Measurements from ENCODE around the gene YPEL4.

YPEL4 gene

GRCh38 chr11:57630171-57630570 is 19.5 kb downstream of the YPEL4 start:
- no peak for DNase-seq

DNA sequence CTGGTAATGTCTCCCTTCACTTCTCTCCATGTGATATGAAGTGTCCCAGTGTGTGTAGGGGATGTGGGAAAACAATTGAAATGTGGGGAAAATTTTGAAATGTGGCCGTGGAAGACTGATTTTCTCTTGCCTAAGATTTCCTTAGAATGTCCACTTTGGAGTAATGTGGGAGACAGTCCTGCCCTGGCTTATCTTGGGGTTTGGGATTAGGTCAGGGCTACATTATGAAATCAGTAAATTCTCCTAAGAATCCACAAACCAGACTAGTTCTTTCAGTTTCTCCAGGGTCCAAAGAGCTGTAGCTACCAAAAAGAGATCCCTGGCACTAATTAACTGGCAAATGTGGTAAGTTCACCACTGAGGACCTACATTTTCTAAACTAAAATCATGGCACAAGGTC is 22.8 kb downstream of the YPEL4 start:
- no peak for DNase-seq

DNA sequence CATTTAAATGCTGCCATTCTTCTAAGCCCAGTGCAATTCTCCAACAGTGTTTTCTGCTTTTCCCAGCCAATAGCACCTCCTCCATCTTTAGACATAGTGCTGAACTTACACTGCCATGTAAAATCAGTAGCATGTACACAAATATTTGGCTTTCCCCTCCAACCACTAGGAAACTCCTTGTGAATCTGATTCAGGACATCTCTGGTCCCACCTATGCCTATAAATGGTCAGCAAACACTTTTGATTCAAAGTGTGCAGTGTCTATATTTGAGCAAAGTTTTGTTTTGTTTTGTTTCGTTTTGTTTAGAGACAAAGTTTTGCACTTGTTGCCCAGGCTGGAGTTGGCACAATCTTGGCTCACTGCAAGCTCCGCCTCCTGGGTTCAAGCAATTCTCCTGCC is 24.8 kb downstream of the YPEL4 start:
- DNase-seq, result no peak

- DNase-seq, result no peak
Measured at GRCh38 chr11:57622263-57622662, 27.4 kb downstream of the YPEL4 start.

- no peak for DNase-seq
Measured at GRCh38 chr11:57620467-57620866, 29.2 kb downstream of the YPEL4 start.

DNA sequence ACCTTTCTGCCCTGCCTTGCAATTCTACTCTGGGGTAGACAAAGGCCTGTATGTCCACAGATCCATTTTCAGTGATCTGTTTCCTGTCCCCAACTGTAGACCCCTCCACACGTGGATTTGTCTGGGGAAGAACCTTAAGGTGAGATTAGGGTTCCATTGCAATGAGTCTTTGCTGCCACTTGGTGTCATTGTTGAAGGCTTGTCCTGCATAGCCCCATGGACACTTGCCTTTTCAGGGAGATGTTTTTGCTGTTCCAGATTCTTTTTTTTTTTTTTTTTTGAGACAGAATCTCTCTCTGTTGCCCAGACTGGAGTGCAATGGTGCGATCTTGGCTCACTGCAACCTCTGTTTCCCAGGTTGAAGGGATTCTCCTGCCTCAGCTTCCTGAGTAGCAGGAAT is 30.4 kb downstream of the YPEL4 start:
- no peak for DNase-seq

GRCh38 chr11:57618438-57618837 is 31.3 kb downstream of the YPEL4 start:
- no peak for DNase-seq

- DNase-seq, result no peak
Measured at GRCh38 chr11:57616595-57616994, 33.1 kb downstream of the YPEL4 start.

DNA sequence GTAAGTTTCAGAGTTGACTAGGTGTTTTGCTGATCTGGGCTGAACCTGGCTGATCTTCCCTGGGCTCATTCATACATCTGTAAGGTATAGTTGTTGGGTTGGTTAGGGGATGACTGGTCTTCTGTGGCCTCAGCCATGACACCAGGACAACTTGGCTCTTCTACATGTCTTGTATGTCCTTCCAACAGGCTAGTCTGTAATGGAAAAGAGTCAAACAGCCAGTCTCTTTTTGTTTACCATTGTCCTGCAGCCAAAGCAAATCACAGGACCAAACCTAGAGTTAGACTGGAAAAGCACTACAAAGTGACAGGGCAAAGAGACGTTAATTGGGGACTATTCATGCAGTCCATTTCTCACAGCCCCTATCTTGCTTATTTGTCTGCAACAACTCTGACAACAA is 34.4 kb downstream of the YPEL4 start:
- DNase-seq, result no peak

DNA sequence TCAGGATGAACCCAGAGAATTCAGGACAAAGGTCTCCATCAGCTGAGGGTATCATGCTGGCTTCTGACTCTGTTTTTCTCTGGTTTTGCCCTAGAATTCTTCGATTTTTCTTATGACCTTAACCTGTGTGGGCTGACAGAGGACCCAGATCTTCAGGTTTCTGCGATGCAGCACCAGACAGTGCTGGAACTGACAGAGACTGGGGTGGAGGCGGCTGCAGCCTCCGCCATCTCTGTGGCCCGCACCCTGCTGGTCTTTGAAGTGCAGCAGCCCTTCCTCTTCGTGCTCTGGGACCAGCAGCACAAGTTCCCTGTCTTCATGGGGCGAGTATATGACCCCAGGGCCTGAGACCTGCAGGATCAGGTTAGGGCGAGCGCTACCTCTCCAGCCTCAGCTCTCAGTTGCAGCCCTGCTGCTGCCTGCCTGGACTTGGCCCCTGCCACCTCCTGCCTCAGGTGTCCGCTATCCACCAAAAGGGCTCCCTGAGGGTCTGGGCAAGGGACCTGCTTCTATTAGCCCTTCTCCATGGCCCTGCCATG is 35.4 kb downstream of the YPEL4 start:
- DNase-seq, result no peak

DNA sequence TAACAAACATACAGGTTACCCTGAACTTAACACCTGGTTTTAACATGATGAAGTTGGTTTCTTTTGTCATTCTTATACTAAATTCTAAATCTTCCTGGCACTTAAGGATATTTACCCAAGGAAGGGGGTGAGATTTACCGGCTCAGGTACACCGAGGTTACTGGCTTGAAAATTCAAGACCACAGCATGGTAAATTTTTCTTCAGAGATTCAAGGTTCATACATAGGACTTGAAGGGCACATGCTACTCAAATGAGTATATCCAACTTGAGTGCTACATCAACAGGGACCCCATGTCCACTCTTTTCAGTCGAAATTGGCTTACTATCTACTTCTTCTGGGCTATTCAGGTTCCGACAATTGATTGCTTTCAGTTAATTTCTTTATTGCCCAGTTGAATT is 39.5 kb downstream of the YPEL4 start:
- no peak for DNase-seq

DNA sequence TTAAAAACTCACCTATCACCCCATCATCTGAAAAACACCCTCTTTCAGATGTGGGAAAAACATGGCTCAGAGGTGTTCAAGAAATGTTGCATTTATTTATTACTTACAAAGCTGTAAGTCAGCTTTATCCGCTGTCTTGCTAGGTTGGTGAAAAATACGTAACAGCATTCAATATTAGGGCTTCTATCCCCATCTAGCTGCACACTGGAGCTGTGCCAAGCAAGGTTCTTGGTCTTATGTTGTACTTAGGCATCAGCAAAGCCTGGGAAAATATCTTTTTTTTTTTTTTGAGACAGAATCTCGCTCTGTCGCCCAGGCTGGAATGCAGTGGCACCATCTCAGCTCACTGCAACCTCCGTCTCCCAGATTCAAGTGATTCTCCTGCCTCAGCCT is 44.7 kb downstream of the YPEL4 start:
- no peak for DNase-seq

- DNase-seq, result no peak
Measured at GRCh38 chr11:57604296-57605027, 45.2 kb downstream of the YPEL4 start.

DNA sequence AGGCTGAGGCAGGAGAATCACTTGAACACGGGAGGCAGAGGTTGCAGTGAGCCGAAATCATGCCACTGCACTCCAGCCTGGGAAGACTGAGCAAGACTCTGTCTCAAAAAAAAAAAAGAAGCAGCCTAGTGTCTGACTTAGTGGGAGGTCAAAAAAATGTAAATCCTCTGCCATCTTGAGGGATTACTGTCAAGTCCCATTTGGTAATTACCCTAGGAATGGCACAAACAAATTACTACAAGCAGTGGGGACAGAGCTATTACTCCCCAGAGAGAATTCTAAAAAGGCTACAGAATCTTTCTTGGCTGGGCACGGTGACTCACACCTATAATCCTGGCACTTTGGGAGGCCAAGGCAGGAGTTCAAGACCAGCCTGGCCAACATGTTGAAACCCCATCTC is 48.4 kb downstream of the YPEL4 start:
- DNase-seq, result no peak

- no peak for DNase-seq
Measured at GRCh38 chr11:57599381-57599780, 50.3 kb downstream of the YPEL4 start.

- DNase-seq, result no peak
Measured at GRCh38 chr11:57598831-57599155, 50.9 kb downstream of the YPEL4 start.

- no peak for DNase-seq
Measured at GRCh38 chr11:57597916-57598830, 51.5 kb downstream of the YPEL4 start.

- DNase-seq, result no peak
Measured at GRCh38 chr11:57597461-57597915, 52.2 kb downstream of the YPEL4 start, which contains the start of gene SERPING1. Gene SERPING1 (plus strand): TSS chr11:57597685. CDS start chr11:57598271, 586 bp downstream.

DNA sequence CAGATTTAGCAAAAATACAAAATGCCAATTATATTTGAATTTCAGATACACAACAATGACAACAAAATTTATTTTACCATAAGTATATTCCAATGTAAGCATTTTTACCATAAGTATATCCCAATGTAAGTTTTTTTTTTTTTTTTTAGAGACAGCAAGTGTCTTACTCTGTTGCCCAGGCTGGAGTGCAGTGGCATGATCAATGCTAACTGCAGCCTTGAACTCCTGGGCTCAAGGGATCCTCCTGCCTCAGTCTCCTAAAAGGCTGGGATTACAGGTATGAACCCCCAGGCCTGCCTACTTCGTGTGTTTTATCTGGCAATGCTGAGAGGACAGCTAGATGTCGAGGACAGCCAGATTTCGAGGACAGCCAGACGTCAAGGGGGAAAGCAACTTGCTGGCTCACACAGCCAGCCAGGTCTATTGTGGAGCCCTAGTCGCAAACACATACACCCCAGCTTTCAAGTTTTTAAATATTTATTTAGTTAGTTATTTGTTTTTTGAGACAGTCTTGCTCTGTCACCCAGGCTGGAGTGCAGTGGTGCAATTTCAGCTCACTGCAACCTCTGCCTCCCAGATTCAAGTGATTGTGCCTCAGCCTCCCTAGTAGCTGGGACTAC is 53.3 kb downstream of the YPEL4 start:
- DNase-seq, result no peak

Measured in CD4-positive, alpha-beta T cell treated with Interleukin-1 beta for 1 hour (primary cell).